ENCODE measurements around the gene TGM3. TPM values are rescaled to one million over a fixed set of nuclear protein-coding genes. Genes with fewer than 3 reads are reported as not detected.

TGM3 gene
- total and polyA plus RNA-seq, 2 experiments from 2014 or later, result 0.08 TPM; not detected in 1

DNA sequence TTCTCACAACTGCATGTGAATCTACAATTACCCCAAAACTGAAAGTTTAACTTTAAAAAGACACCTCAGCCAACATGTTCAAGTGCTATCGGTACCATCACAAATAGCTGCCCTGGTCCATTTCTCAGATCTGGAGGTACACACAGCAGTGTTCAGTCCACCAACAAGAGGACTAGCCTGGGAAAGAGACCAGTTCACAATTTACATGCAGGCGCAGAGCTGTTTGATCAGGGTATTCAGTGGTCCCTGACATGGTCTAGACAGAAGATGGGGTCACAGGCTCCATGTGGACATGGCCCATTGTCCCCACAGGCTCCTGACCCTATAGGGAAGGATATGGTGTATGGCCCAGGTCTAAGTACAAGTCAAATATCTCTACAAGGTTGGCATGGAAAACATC is 69.3 kb downstream of the TGM3 start:
- H3K9me2 ChIP-seq (ENCODE audit: insufficient read depth), result 0 out of 2 replicates have a peak, but pooled peaks cover 3% of the 10 kb centered on the region
- no peak overlapping the region for H3K4me2 ChIP-seq
- no peaks in the 10 kb centered on the region; the same call in 2 of the 3 replicates for H3K36me3 Mint-ChIP-seq (ENCODE audit: low read depth)
- H3K27me3 Mint-ChIP-seq (ENCODE audit: insufficient read depth, low read depth, poor library complexity), result no peaks in the 10 kb centered on the region
- no peaks in the 10 kb centered on the region for H4K20me1 ChIP-seq (replicated peaks; ENCODE audit: insufficient read depth)
- ATAC-seq (no peak), DNase-seq (ENCODE audit: low spot score) (no peak)
- no peak overlapping the region for H3K27ac ChIP-seq (ENCODE audit: low read depth)
- H3K4me1 Mint-ChIP-seq, result peaks cover 6% of the 10 kb centered on the region; the same call in 2 of the 3 replicates
- no peaks in the 10 kb centered on the region for H3K27me3 ChIP-seq (ENCODE audit: insufficient read depth)
- H3K36me3 ChIP-seq (ENCODE audit: insufficient read depth), result no peaks in the 10 kb centered on the region
- peaks cover 18% of the 10 kb centered on the region for H3K9me3 Mint-ChIP-seq
- no peaks in the 10 kb centered on the region for H3F3A ChIP-seq (replicated peaks; ENCODE audit: low read depth)
- no peaks in the 10 kb centered on the region for H3K79me2 ChIP-seq (replicated peaks; ENCODE audit: insufficient read depth)
- H3K4me1 ChIP-seq (ENCODE audit: insufficient read depth), result no peaks in the 10 kb centered on the region
- no peak overlapping the region for H3K27ac Mint-ChIP-seq
- no peak overlapping the region for H2AFZ ChIP-seq
- TF ChIP-seq CTCF (conservative IDR thresholded peaks at IDR 0.05; ENCODE audit: low read depth in 2 of 2) (no peak), JUNB (IDR thresholded peaks at IDR 0.05; ENCODE audit: unreplicated experiment) (no peak), REST (IDR thresholded peaks at IDR 0.05; ENCODE audit: unreplicated experiment) (no peak), NANOG (IDR thresholded peaks at IDR 0.05; ENCODE audit: borderline replicate concordance) (no peak), EZH2phosphoT487 (IDR thresholded peaks at IDR 0.05; ENCODE audit: unreplicated experiment) (no peak), POLR2AphosphoS5 (IDR thresholded peaks at IDR 0.05; ENCODE audit: low read depth) (no peak), EZH2 (IDR thresholded peaks at IDR 0.05; ENCODE audit: low read depth, unreplicated experiment) (no peak), STAT1 (IDR thresholded peaks at IDR 0.05; ENCODE audit: unreplicated experiment) (no peak), CREB1 (CRISPR knock-in tag; IDR thresholded peaks at IDR 0.05; ENCODE audit: low read depth) (no peak), ZNF114 (CRISPR knock-in tag; IDR thresholded peaks at IDR 0.05) (no peak), ZNF462 (CRISPR knock-in tag; IDR thresholded peaks at IDR 0.05) (no peak)
- TF ChIP-seq, protein P1, sequence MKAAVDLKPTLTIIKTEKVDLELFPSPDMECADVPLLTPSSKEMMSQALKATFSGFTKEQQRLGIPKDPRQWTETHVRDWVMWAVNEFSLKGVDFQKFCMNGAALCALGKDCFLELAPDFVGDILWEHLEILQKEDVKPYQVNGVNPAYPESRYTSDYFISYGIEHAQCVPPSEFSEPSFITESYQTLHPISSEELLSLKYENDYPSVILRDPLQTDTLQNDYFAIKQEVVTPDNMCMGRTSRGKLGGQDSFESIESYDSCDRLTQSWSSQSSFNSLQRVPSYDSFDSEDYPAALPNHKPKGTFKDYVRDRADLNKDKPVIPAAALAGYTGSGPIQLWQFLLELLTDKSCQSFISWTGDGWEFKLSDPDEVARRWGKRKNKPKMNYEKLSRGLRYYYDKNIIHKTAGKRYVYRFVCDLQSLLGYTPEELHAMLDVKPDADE (IDR thresholded peaks at IDR 0.05), result no peak
- no peak overlapping the region for H3K4me3 Mint-ChIP-seq
- H3K4me3 ChIP-seq, result no peak overlapping the region
